GM19351 (cell line): ENCODE measurements around the gene MORF4L2.

Experiments used
- ATAC-seq: cut with Tn5 transposase; IDR thresholded peaks from one replicate; pipeline ENCODE4 v1.9.1; 2021; ENCODE audit warnings: mild to moderate bottlenecking, moderate library complexity; ENCODE audit not compliant: unreplicated experiment

The MORF4L2 gene

DNA sequence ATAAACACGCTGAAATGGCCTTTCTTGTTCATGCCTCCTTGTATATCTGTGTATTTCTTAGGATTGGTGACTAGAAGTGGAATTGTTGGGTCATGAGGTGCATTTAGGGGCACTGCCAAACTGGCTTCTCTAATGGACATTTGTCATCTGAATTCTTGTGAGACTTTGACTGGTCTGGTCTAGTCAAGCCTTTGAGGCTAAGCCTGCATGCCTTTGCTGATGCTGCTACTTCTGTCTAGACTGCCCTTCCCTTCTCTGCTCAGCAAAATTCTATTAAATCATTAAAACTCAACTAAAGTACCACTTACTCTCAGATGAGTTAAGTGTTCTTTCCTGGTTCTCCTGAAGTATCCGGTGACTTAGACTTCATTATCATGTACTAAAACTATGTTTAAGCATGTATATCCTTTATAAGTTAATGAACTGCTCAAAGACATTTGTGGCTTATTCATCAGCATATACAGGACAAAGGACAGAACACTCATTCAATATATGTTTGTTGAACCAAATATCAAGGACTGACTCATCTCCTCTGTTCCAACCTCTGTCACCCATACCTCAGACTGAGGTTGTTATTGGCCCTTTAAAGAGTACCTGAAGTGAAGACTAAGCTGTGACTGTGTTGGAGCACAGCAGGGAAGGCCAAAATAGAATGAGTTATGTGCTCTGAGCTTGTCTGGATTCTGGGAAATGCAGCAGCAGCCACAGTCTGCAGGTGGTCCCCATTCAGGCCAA is 48.7 kb downstream of the MORF4L2 start:
- no peak for ATAC-seq

DNA sequence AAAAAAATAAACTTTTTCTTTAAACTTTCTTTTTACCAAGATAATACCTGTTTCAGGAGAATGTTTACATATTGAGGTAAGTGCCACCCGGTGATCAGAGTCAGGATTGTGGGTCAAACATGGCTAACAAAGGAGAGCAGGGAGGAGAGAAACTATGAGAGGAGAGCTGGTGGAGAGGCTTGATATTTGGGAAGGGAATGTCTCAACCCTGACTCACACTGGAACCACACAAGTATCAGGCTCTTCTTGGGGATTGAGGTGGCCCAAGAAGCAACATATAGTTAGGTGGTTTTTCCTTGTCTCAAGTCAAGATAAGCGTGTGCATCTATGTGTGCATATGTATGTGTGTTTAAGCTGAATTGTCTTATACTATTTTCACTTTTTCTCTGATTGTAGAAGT is 51.1 kb downstream of the MORF4L2 start:
- no peak for ATAC-seq

DNA sequence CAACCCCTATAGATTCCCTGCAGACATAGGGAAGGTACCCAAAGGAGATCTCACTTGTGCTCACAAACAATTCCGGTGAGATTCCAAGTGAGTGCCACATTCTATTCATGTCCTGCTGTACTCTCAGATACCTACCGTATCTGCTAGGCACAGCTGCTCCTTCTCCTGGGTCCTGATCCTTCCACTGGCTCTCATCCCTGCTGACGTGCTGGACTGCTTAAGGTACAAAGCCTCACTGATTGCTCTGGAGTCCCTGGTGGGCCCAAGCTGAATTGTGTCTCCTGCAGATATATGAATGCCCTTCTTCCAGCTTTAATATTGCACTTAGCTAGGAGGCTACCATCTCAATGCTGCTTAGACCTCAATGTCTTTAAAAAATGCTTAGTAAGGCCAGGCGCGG is 55.4 kb downstream of the MORF4L2 start:
- ATAC-seq = no peak

DNA sequence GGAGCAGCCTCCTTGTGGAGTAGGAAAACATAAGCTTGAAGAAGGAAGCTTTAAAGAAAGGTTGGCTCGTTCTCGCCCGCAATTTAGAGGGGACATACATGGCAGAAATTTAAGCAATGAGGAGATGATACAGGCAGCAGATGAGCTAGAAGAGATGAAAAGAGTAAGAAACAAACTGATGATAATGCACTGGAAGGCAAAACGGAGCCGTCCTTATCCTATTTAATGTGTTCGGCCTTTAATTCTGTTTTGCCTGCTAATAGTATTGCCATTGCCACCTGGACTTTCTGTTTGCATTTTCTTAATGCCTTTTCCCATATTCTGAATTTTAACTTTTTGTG is 56.4 kb downstream of the MORF4L2 start:
- ATAC-seq = no peak

DNA sequence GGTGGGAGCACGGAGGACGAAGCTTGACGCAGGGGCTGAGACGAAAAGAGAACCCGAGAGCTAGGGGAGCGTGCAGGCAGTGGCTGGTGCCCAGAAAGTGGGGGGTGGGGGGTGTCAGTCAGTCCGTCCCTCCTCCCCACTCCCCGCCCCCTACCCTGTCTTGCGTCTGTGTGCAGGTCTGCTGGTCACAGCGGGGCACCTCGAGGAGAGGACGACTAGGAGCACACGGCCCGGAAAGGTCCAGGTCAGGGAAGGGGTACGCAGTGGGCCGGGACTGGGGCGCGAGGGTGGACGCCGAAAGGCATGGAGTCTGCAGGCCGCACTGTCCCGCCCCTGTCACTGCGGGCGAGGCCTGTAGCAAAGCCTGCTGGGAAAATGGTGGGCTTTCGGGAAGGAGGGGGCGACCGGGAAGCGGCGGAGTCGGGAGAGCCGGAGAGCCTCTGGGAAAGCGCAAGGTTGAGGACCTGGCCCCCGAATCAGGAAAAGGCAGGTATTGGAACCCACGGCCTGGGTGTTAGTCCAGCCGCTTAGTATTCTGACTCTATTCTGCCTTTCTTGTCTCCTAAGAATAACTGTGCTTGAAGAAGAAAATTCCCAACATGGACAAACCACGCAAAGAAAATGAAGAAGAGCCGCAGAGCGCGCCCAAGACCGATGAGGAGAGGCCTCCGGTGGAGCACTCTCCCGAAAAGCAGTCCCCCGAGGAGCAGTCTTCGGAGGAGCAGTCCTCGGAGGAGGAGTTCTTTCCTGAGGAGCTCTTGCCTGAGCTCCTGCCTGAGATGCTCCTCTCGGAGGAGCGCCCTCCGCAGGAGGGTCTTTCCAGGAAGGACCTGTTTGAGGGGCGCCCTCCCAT is 57.0 kb downstream of the MORF4L2 start:
- ATAC-seq = peak; percentile 46

DNA sequence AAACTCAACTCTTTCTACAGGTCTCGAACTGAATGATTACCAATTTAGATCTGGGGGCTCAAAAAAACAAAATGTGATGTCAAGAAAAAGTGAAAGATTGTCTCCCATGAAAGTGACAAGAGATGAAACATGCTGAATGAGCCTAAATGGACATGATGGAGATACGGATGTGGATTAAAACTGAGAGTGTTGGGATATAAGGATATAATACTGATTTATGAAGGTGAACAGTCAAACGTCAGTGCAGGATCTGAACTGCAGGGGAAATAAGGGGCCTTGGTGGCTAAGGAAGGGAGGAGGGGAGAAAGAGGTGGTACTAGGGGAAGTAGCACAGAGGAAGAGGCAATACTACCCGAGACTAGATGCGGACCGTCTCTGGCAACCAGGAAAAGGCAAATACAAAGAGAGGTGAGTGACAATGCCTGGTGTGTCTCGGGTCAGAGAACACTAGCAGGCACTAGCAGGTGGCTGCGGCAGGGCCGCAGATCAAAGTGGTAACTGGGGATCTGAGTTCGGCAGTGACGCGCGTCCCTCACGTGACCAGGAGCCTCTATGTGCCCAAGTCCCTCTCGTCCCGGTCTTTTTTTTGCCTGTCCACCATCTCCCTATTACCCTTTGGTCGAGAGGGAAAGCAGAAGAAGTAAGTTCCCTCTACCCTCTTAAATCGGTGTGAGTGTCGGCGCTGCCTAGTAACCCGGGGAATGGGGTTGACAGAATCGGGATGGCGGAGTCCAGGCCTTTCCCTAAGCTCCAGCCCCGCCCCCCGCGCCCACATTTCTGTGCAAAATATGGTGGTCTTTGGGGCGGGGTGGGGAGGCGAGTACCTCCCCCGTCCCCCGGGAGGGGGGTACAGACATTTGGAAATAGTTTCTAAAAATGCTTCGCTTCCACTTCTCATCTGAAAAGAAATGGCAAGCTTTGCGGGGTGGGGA is 57.8 kb downstream of the MORF4L2 start, which contains the start of gene TCEAL1:
TCEAL1 (plus strand) TSS at position 590 of the 932 bp plus-strand sequence. CDS start 942 bp downstream, outside the sequence.
- ATAC-seq = peak; percentile 73

DNA sequence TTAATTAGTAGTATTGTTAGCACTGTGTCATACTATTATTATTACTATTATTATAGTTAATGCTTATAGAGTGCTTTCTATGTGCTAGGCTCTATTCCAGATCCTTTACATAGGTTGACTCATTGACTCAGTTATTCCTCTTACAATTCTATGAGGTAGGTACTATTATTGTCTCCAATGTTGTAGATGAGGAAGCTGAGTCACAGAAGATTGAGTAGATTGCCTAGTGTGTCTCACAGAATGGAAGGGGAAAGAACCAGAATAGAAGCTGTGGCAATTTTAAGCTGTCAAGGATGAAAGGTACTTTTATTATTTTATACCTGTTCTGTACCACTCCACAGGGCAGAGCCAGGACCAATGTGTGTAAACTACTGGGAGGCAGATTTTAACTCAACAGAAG is 59.6 kb downstream of the MORF4L2 start:
- ATAC-seq = no peak
